Measurements from ENCODE around the gene AURKA.

DNA sequence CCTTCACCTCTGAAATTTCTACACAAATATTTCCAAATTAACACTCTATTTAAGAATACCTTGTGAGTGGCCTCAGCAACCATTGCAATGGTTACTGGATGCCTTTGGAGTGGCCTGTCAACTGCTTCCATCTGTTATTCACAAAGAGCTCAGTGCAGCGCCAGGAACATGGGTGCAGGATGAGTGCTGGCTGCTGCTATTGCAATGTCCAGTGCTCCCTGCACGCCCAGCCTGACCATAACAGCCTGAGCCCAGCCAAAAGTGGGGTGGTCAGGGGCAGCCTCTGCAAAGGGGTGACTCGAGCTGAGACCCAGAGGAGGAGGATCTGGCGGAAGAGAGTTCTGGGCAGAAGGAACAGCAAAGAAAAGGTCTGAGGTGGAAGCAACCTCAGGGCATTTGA lies 38.4 kb upstream of the AURKA start:
- TF ChIP-seq, protein P1, sequence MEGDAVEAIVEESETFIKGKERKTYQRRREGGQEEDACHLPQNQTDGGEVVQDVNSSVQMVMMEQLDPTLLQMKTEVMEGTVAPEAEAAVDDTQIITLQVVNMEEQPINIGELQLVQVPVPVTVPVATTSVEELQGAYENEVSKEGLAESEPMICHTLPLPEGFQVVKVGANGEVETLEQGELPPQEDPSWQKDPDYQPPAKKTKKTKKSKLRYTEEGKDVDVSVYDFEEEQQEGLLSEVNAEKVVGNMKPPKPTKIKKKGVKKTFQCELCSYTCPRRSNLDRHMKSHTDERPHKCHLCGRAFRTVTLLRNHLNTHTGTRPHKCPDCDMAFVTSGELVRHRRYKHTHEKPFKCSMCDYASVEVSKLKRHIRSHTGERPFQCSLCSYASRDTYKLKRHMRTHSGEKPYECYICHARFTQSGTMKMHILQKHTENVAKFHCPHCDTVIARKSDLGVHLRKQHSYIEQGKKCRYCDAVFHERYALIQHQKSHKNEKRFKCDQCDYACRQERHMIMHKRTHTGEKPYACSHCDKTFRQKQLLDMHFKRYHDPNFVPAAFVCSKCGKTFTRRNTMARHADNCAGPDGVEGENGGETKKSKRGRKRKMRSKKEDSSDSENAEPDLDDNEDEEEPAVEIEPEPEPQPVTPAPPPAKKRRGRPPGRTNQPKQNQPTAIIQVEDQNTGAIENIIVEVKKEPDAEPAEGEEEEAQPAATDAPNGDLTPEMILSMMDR (IDR thresholded peaks at IDR 0.05), result no peak
- TF ChIP-seq, protein P2, sequence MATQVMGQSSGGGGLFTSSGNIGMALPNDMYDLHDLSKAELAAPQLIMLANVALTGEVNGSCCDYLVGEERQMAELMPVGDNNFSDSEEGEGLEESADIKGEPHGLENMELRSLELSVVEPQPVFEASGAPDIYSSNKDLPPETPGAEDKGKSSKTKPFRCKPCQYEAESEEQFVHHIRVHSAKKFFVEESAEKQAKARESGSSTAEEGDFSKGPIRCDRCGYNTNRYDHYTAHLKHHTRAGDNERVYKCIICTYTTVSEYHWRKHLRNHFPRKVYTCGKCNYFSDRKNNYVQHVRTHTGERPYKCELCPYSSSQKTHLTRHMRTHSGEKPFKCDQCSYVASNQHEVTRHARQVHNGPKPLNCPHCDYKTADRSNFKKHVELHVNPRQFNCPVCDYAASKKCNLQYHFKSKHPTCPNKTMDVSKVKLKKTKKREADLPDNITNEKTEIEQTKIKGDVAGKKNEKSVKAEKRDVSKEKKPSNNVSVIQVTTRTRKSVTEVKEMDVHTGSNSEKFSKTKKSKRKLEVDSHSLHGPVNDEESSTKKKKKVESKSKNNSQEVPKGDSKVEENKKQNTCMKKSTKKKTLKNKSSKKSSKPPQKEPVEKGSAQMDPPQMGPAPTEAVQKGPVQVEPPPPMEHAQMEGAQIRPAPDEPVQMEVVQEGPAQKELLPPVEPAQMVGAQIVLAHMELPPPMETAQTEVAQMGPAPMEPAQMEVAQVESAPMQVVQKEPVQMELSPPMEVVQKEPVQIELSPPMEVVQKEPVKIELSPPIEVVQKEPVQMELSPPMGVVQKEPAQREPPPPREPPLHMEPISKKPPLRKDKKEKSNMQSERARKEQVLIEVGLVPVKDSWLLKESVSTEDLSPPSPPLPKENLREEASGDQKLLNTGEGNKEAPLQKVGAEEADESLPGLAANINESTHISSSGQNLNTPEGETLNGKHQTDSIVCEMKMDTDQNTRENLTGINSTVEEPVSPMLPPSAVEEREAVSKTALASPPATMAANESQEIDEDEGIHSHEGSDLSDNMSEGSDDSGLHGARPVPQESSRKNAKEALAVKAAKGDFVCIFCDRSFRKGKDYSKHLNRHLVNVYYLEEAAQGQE (IDR thresholded peaks at IDR 0.05; ENCODE audit: insufficient read depth in 1 of 2, low read depth in 2 of 2, low read length in 1 of 2), result no peak
- TF ChIP-seq SIN3A (IDR thresholded peaks at IDR 0.05; ENCODE audit: borderline replicate concordance, insufficient read depth, low read depth, low read length), result no peak
- no peak for TF ChIP-seq POLR2AphosphoS5 (IDR thresholded peaks at IDR 0.05; ENCODE audit: low read depth, low read length)
- no peak for TF ChIP-seq TCF7L2 (IDR thresholded peaks at IDR 0.05; ENCODE audit: low read depth, low read length)

All from Panc1 (cell line).